Measurements from ENCODE around the gene USP19. TPM values are rescaled to one million over a fixed set of nuclear protein-coding genes. Genes with fewer than 3 reads are reported as not detected.

USP19 gene
- total and polyA plus RNA-seq, 2 of the 8 experiments (the other 6 are each of a cell fraction or from before 2014, with no cell fraction given): 46.4 to 65.8 TPM

GRCh38 chr3:49120438-49121131 lies at the start of gene USP19 (continued):
- peak in 1 of 2 experiments; percentile 84; a peak in 2 of 4 replicates for TF ChIP-seq SIN3A (conservative IDR thresholded peaks at IDR 0.05 in 1 of 2, IDR thresholded peaks at IDR 0.05 in 1 of 2; ENCODE audit: low read depth in 1 of 2, low read length in 2 of 2)
- peak; percentile 89 for TF ChIP-seq ASH2L (IDR thresholded peaks at IDR 0.05; ENCODE audit: low read length)
- TF ChIP-seq PHF8 (conservative IDR thresholded peaks at IDR 0.05; ENCODE audit: low read depth, low read length): peak; percentile 95
- TF ChIP-seq POLR2AphosphoS5 (IDR thresholded peaks at IDR 0.05; ENCODE audit: low read depth, low read length): peak; percentile 71
- TF ChIP-seq BCL11A (IDR thresholded peaks at IDR 0.05; ENCODE audit: low read depth in 2 of 2, low read length in 2 of 2): no peak
- TF ChIP-seq KDM5A (IDR thresholded peaks at IDR 0.05; ENCODE audit: low read length): 0 out of 2 replicates have a peak, but pooled peaks have one; percentile 27
- TF ChIP-seq FOSL1 (IDR thresholded peaks at IDR 0.05; ENCODE audit: insufficient read depth, low read depth, low read length): no peak
- TF ChIP-seq NRF1 (IDR thresholded peaks at IDR 0.05; ENCODE audit: low read depth, low read length): no peak
- TF ChIP-seq SP1 (IDR thresholded peaks at IDR 0.05; ENCODE audit: low read depth, low read length): no peak
- no peak for TF ChIP-seq GTF2F1 (IDR thresholded peaks at IDR 0.05; ENCODE audit: borderline replicate concordance, low read depth, low read length)
- peak; percentile 73 for TF ChIP-seq KDM4A (IDR thresholded peaks at IDR 0.05; ENCODE audit: low read depth, low read length, severe bottlenecking)
- peak; percentile 65 for TF ChIP-seq TBP (IDR thresholded peaks at IDR 0.05; ENCODE audit: low read depth, low read length)
- no peak for TF ChIP-seq EZH2 (IDR thresholded peaks at IDR 0.05; ENCODE audit: low read depth, low read length, severe bottlenecking)
- no peak for TF ChIP-seq YY1 (IDR thresholded peaks at IDR 0.05; ENCODE audit: low read depth, low read length)
- TF ChIP-seq GABPA (IDR thresholded peaks at IDR 0.05; ENCODE audit: borderline replicate concordance, insufficient read depth, low read length): peak; percentile 92
- no peak for TF ChIP-seq SIRT6 (IDR thresholded peaks at IDR 0.05; ENCODE audit: low read length)
- TF ChIP-seq MAX (IDR thresholded peaks at IDR 0.05): no peak; the same call in 1 of the 2 replicates
- no peak for TF ChIP-seq POU5F1 (IDR thresholded peaks at IDR 0.05; ENCODE audit: low read depth, low read length)
